Keratinocyte (primary cell): ENCODE measurements around the gene CASP3. TPM values are rescaled to one million over a fixed set of nuclear protein-coding genes. Genes with fewer than 3 reads are reported as not detected.

ENCODE experiments used
- DNase-seq: peaks from one replicate; pipeline ENCODE4 v3.0.0-alpha.2; 2011; ENCODE audit warnings: low read depth, missing footprints, low spot score
- FAIRE-seq: peaks from 2 replicates; lab custom pipeline; 2011; peaks lifted over from hg19 to GRCh38; lab: Jason Lieb, UNC
- H2AFZ ChIP-seq: 2 replicates; pipeline ENCODE4 v1.6.0; 2012; ENCODE audit warnings: low read length, control low read depth, inconsistent platforms; ENCODE audit not compliant: control insufficient read depth
- H3K27ac ChIP-seq: 2 replicates; pipeline ENCODE4 v1.5.1; 2011; ENCODE audit warnings: low read length; ENCODE audit not compliant: control insufficient read depth, insufficient read depth
- H3K27me3 ChIP-seq: 3 replicates; pipeline ENCODE4 v1.6.0; 2011; ENCODE audit warnings: low read length; ENCODE audit not compliant: control insufficient read depth, insufficient read depth; ENCODE audit errors: extremely low read depth
- H3K36me3 ChIP-seq, 2 experiments: 2 replicates in 1 of 2; 3 replicates in 1 of 2; pipeline ENCODE4 v1.5.1; 2011; ENCODE audit warnings: low read length in 2 of 2, mild to moderate bottlenecking in 1 of 2; ENCODE audit not compliant: control insufficient read depth in 2 of 2, insufficient read depth in 2 of 2; ENCODE audit errors: extremely low read depth in 1 of 2
- H3K4me1 ChIP-seq: 3 replicates; pipeline ENCODE4 v1.5.1; 2011; ENCODE audit warnings: low read length; ENCODE audit not compliant: control insufficient read depth, insufficient read depth; ENCODE audit errors: extremely low read depth
- H3K4me2 ChIP-seq: 3 replicates; pipeline ENCODE4 v1.6.0; 2011; ENCODE audit warnings: low read depth, low read length; ENCODE audit not compliant: control insufficient read depth, insufficient read depth; ENCODE audit errors: extremely low read depth
- H3K4me3 ChIP-seq, 3 experiments: fragments of 200-600 bp in 1 of 3; sonication (generic) in 1 of 3; 2 replicates in 2 of 3; 3 replicates in 1 of 3; pipeline ENCODE4 v1.5.1; 2011 to 2016; ENCODE audit warnings: low read length in 3 of 3, mild to moderate bottlenecking in 3 of 3, control low read depth in 2 of 3, inconsistent platforms in 1 of 3, low read depth in 1 of 3, mixed read lengths in 1 of 3, mixed run types in 1 of 3, moderate library complexity in 1 of 3; ENCODE audit not compliant: control insufficient read depth in 2 of 3, insufficient read depth in 2 of 3; ENCODE audit errors: extremely low read depth in 1 of 3
- H3K79me2 ChIP-seq: 2 replicates; pipeline ENCODE4 v1.6.0; 2012; ENCODE audit warnings: low read length; ENCODE audit not compliant: control insufficient read depth, insufficient read depth
- H3K9ac ChIP-seq: 3 replicates; pipeline ENCODE4 v1.6.0; 2011; ENCODE audit warnings: low read length; ENCODE audit not compliant: control insufficient read depth, insufficient read depth; ENCODE audit errors: extremely low read depth
- H3K9me1 ChIP-seq: 3 replicates; pipeline ENCODE4 v1.6.0; 2011; ENCODE audit warnings: low read length; ENCODE audit not compliant: control insufficient read depth, insufficient read depth; ENCODE audit errors: extremely low read depth
- H3K9me3 ChIP-seq: 2 replicates; pipeline ENCODE4 v1.5.1; 2012; ENCODE audit warnings: low read depth, low read length; ENCODE audit not compliant: control insufficient read depth
- H4K20me1 ChIP-seq: 3 replicates; pipeline ENCODE4 v1.6.0; 2011; ENCODE audit warnings: low read length; ENCODE audit not compliant: control insufficient read depth, insufficient read depth; ENCODE audit errors: extremely low read depth
- EZH2 ChIP-seq: IDR thresholded peaks from one replicate; pipeline ENCODE4 v1.6.1; 2012; ENCODE audit warnings: inconsistent platforms, mild to moderate bottlenecking, low read length, moderate library complexity
- dilution Hi-C: fragments of 300-500 bp; cut with MboI; formaldehyde crosslinking; loops from one replicate; pipeline ENCODE4 v1.7.0; 2020; ENCODE audit warnings: low sequenced_read_pairs; ENCODE audit not compliant: extremely low pct_ligation_motif_present
- polyA plus RNA-seq, 5 experiments: library from polyadenylated mRNA; depleted of rRNA in 3 of 5; stranded (reverse) in 3 of 5; stranded (forward) in 1 of 5; unstranded in 1 of 5; fragments of >200 nt; gene quantifications; 1 replicate in 1 of 5; 2 replicates in 3 of 5; 3 replicates in 1 of 5; pipeline versions ENCODE4 v1.2.1 to v1.2.3, GENCODE V29; 2011 to 2012; ENCODE audit warnings: missing spikeins in 2 of 5, low read depth in 1 of 5, low replicate concordance in 1 of 5
- TF ChIP-seq, protein P1 (sequence below), 3 experiments: IDR thresholded peaks in 1 of 3; conservative IDR thresholded peaks in 1 of 3; optimal IDR thresholded peaks in 1 of 3; 2 replicates in 2 of 3; 3 replicates in 1 of 3; pipeline versions ENCODE3 to v1.5.1; 2011; ENCODE audit warnings: low read length in 3 of 3, mild to moderate bottlenecking in 3 of 3, moderate library complexity in 2 of 3, control low read depth in 1 of 3, inconsistent platforms in 1 of 3; ENCODE audit not compliant: insufficient read depth in 2 of 3; ENCODE audit errors: extremely low read depth in 1 of 3

Gene CASP3
- polyA plus RNA-seq, 1 donor (not counting 4 experiments of a cell fraction or from before 2014, with no cell fraction given) = 51.1 TPM

DNA sequence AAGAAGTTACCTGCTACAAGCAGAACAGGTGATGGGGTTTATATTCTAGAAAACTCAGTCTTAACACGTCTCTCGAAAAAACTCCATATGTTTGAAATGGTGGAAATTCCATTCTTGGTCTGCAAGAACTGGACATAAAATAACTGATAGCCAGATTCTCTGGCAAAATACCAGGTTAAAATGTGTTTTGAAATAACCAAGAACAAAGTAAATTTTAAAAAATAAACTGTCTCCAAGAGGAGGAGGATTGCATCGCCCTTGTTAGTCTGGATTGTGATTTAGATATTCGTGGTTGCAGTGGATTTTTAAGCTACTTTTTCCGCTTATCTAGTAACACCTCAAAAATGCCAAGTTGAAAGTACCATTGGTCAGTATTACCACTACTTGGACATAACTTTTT is 43.8 kb upstream of the CASP3 start:
- H3K9me3 ChIP-seq = no peaks in the 10 kb centered on the region
- dilution Hi-C loops = no loop called here
- H3K27me3 ChIP-seq = no peaks in the 10 kb centered on the region

DNA sequence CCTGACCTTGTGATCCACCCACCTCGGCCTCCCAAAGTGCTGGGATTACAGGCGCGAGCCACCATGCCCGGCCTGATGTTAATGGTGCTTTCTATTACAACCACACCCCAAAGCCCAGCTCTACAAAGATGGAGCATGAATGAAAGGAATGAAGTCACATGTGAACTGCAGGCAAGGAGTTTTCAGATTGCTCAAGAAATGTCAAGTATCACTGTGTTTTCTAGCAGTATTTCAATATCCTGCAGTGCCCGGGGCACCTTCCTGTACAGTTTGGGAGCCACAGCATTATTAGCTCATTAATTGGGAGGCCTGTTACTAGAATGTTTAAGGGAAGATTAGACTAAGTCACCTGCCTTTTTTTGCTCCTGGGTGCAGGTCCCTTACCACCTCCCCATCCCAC is 40.4 kb upstream of the CASP3 start:
- no peak overlapping the region for H2AFZ ChIP-seq
- no peaks in the 10 kb centered on the region for H4K20me1 ChIP-seq
- no peaks in the 10 kb centered on the region for H3K9me3 ChIP-seq
- H3K36me3 ChIP-seq = peaks cover 2 to 5% of the 10 kb centered on the region in 2 experiments
- DNase-seq (no peak), FAIRE-seq (no peak)
- no peak overlapping the region for H3K4me3 ChIP-seq
- no peak overlapping the region for H3K27ac ChIP-seq
- H3K4me2 ChIP-seq = no peak overlapping the region
- H3K79me2 ChIP-seq = no peaks in the 10 kb centered on the region
- peaks cover 30% of the 10 kb centered on the region for H3K4me1 ChIP-seq
- dilution Hi-C loops = no loop called here
- H3K27me3 ChIP-seq = no peaks in the 10 kb centered on the region
- no peak overlapping the region for H3K9ac ChIP-seq
- TF ChIP-seq EZH2 = no peak
- TF ChIP-seq, protein P1, sequence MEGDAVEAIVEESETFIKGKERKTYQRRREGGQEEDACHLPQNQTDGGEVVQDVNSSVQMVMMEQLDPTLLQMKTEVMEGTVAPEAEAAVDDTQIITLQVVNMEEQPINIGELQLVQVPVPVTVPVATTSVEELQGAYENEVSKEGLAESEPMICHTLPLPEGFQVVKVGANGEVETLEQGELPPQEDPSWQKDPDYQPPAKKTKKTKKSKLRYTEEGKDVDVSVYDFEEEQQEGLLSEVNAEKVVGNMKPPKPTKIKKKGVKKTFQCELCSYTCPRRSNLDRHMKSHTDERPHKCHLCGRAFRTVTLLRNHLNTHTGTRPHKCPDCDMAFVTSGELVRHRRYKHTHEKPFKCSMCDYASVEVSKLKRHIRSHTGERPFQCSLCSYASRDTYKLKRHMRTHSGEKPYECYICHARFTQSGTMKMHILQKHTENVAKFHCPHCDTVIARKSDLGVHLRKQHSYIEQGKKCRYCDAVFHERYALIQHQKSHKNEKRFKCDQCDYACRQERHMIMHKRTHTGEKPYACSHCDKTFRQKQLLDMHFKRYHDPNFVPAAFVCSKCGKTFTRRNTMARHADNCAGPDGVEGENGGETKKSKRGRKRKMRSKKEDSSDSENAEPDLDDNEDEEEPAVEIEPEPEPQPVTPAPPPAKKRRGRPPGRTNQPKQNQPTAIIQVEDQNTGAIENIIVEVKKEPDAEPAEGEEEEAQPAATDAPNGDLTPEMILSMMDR (optimal IDR thresholded peaks at IDR 0.05 in 1 of 3, IDR thresholded peaks at IDR 0.05 in 1 of 3, conservative IDR thresholded peaks at IDR 0.05 in 1 of 3; ENCODE audit: extremely low read depth in 1 of 3, insufficient read depth in 2 of 3, low read length in 3 of 3) = no peak
- no peaks in the 10 kb centered on the region for H3K9me1 ChIP-seq

More for the DNA sequence above, 43.8 kb upstream of the CASP3 start:
- Histone ChIP-seq H2AFZ (no peak overlapping the region), H3K4me1 (peaks cover 36% of the 10 kb centered on the region), H3K4me3 (no peak overlapping the region), H3K9ac (no peak overlapping the region), H3K79me2 (no peaks in the 10 kb centered on the region), H3K4me2 (no peak overlapping the region), H4K20me1 (no peaks in the 10 kb centered on the region), H3K27ac (no peak overlapping the region), H3K36me3 (peaks cover 0 to 5% of the 10 kb centered on the region in 2 experiments), H3K9me1 (no peaks in the 10 kb centered on the region)
- TF ChIP-seq, protein P1 (optimal IDR thresholded peaks at IDR 0.05 in 1 of 3, IDR thresholded peaks at IDR 0.05 in 1 of 3, conservative IDR thresholded peaks at IDR 0.05 in 1 of 3; ENCODE audit: extremely low read depth in 1 of 3, insufficient read depth in 2 of 3, low read length in 3 of 3) = no peak
- TF ChIP-seq EZH2 = no peak
- DNase-seq (no peak), FAIRE-seq (no peak)
